Hepatocyte (in vitro differentiated cells): Measurements from ENCODE around the gene SLC39A1.

ENCODE experiments used
- CTCF ChIP-seq: fragments of 200-600 bp; sonication (generic); IDR thresholded peaks from 2 replicates; pipeline ENCODE4 v1.5.1; 2016; ENCODE audit warnings: antibody characterized with exemption, mild to moderate bottlenecking; ENCODE audit not compliant: poor library complexity
- EZH2 ChIP-seq: fragments of 200-600 bp; sonication (generic); IDR thresholded peaks from 2 replicates; pipeline ENCODE4 v1.6.1; 2016; ENCODE audit warnings: antibody characterized with exemption, mild to moderate bottlenecking, borderline replicate concordance

GRCh38 chr1:153928245-153928644, 35.1 kb downstream of the SLC39A1 start:
- TF ChIP-seq CTCF (no peak), EZH2 (no peak)
